PC-9 (cell line): ENCODE measurements around the gene PGM2. TPM values are rescaled to one million over a fixed set of nuclear protein-coding genes. Genes with fewer than 3 reads are reported as not detected.
A peak's percentile ranks its signal among the peaks of the same experiment; 100 is the strongest.

Source experiments
- BruUV-seq: library from RNA; stranded (reverse); fragments of 400-500 nt; replicated peaks from 2 replicates; lab custom pipeline; 2021; lab: Mats Ljungman, UMichigan
- CTCF ChIA-PET: fragments of 300-600 bp; sonication (Branson Sonifier 250); formaldehyde crosslinking; loops from one replicate; lab custom pipeline; 2022; ENCODE audit warnings: antibody characterized with exemption; lab: Charles Lee
- POLR2A ChIA-PET: fragments of 300-600 bp; sonication (Branson Sonifier 250); formaldehyde crosslinking; loops from one replicate; lab custom pipeline; 2022; ENCODE audit warnings: antibody characterized with exemption; ENCODE audit not compliant: unreplicated experiment; lab: Charles Lee
- DNase-seq, 2 experiments: peaks; one replicate each; pipeline versions ENCODE4 v3.0.0 to v3.0.0-alpha.2; 2015 to 2022; ENCODE audit warnings: mixed read lengths in 1 of 2
- H2AFZ ChIP-seq: fragments of 200-600 bp; sonication (generic); 2 replicates; pipeline ENCODE4 v1.8.1; 2017; ENCODE audit warnings: antibody characterized with exemption
- H3F3A ChIP-seq: fragments of 200-600 bp; sonication (generic); 2 replicates; pipeline ENCODE4 v1.8.1; 2017; ENCODE audit warnings: antibody characterized with exemption, mild to moderate bottlenecking, low read depth; ENCODE audit not compliant: insufficient read depth
- H3K27ac ChIP-seq: fragments of 200-600 bp; sonication (generic); 2 replicates; pipeline ENCODE4 v1.6.1; 2016; ENCODE audit warnings: mixed run types
- H3K27me3 ChIP-seq: fragments of 200-600 bp; sonication (generic); 2 replicates; pipeline ENCODE4 v1.6.1; 2016; ENCODE audit warnings: low read depth, mixed run types; ENCODE audit not compliant: insufficient read depth
- H3K36me3 ChIP-seq: fragments of 200-600 bp; sonication (generic); 2 replicates; pipeline ENCODE4 v1.6.1; 2016; ENCODE audit warnings: low read depth, mixed run types
- H3K4me1 ChIP-seq: fragments of 200-600 bp; sonication (generic); replicated peaks from 2 replicates; pipeline ENCODE4 v1.6.1; 2016; ENCODE audit warnings: mixed run types; ENCODE audit not compliant: insufficient read depth
- H3K4me2 ChIP-seq: fragments of 200-600 bp; sonication (generic); 2 replicates; pipeline ENCODE4 v1.6.1; 2017; ENCODE audit warnings: mixed run types
- H3K4me3 ChIP-seq: fragments of 200-600 bp; sonication (generic); 2 replicates; pipeline ENCODE4 v1.6.1; 2016; ENCODE audit warnings: mixed run types
- H3K79me2 ChIP-seq: fragments of 200-600 bp; sonication (generic); 2 replicates; pipeline ENCODE4 v1.6.1; 2017; ENCODE audit warnings: low read depth, mixed run types
- H3K9me2 ChIP-seq: fragments of 200-600 bp; sonication (generic); 2 replicates; pipeline ENCODE4 v1.8.1; 2017; ENCODE audit warnings: mild to moderate bottlenecking; ENCODE audit not compliant: insufficient read depth
- H3K9me3 ChIP-seq: fragments of 200-600 bp; sonication (generic); 2 replicates; pipeline ENCODE4 v1.8.1; 2016; ENCODE audit warnings: low read depth; ENCODE audit not compliant: insufficient read depth
- H4K20me1 ChIP-seq: fragments of 200-600 bp; sonication (generic); 2 replicates; pipeline ENCODE4 v1.8.1; 2017; ENCODE audit not compliant: insufficient read depth
- EZH2 ChIP-seq: fragments of 200-600 bp; sonication (generic); IDR thresholded peaks from 2 replicates; pipeline ENCODE4 v1.8.0; 2017; ENCODE audit warnings: antibody characterized with exemption, low read depth
- intact Hi-C: fragments of 100-400 bp; cut with micrococcal nuclease; formaldehyde crosslinking; loops from one replicate; pipeline ENCODE4 v1.10.0; 2022; ENCODE audit not compliant: unreplicated experiment
- total RNA-seq: library from RNA; stranded (reverse); gene quantifications from 2 replicates; pipeline ENCODE4 v1.2.3, GENCODE V29; 2021
- TF ChIP-seq, protein P1 (sequence below): fragments of 200-600 bp; sonication (generic); conservative IDR thresholded peaks from 2 replicates; pipeline ENCODE4 v1.6.1; 2017; ENCODE audit warnings: mixed run types, antibody characterized with exemption, mild to moderate bottlenecking, moderate library complexity

PGM2 gene
- total RNA-seq, 1 experiment from 2014 or later, result 32.5 TPM

DNA sequence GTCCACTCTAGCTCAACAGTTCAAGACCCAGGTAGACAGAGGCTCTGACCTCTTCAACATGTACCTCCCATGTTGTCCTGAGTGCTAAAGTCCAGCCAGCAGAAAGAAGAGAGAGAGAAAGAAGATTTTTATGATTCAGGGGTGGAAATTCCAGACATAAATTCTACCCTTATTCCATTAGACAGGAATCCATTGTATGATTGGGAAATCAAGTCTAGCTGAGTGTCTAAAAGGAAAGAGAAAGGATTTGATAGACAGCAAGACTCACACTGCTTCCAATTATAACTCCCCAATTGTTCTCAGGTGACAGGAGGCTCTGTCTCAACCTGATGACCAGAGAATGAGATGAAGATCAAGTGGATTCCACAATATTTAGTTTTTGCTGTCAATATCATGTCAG is 27.9 kb upstream of the PGM2 start:
- H4K20me1 ChIP-seq, result no peaks in the 10 kb centered on the region
- ChIA-PET POLR2A (no interaction called here), CTCF (no interaction called here)
- H3K4me2 ChIP-seq, result no peak overlapping the region
- H3K79me2 ChIP-seq, result no peaks in the 10 kb centered on the region
- TF ChIP-seq, protein P1, sequence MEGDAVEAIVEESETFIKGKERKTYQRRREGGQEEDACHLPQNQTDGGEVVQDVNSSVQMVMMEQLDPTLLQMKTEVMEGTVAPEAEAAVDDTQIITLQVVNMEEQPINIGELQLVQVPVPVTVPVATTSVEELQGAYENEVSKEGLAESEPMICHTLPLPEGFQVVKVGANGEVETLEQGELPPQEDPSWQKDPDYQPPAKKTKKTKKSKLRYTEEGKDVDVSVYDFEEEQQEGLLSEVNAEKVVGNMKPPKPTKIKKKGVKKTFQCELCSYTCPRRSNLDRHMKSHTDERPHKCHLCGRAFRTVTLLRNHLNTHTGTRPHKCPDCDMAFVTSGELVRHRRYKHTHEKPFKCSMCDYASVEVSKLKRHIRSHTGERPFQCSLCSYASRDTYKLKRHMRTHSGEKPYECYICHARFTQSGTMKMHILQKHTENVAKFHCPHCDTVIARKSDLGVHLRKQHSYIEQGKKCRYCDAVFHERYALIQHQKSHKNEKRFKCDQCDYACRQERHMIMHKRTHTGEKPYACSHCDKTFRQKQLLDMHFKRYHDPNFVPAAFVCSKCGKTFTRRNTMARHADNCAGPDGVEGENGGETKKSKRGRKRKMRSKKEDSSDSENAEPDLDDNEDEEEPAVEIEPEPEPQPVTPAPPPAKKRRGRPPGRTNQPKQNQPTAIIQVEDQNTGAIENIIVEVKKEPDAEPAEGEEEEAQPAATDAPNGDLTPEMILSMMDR, result no peak
- no peak for TF ChIP-seq EZH2
- H3K27me3 ChIP-seq, result no peaks in the 10 kb centered on the region
- H3K9me2 ChIP-seq, result no peaks in the 10 kb centered on the region
- H2AFZ ChIP-seq, result no peak overlapping the region
- DNase-seq, result no peak
- no peaks in the 10 kb centered on the region for H3K36me3 ChIP-seq
- no TSS peak for BruUV-seq
- H3K4me1 ChIP-seq, result peaks cover 6% of the 10 kb centered on the region; the same call in 1 of the 2 replicates
- no peaks in the 10 kb centered on the region for H3K9me3 ChIP-seq
- no peak overlapping the region for H3K4me3 ChIP-seq
- no peak overlapping the region for H3K27ac ChIP-seq
- intact Hi-C loops, result no loop called here
- H3F3A ChIP-seq, result no peaks in the 10 kb centered on the region

GRCh38 chr4:37799941-37800554 is 26.4 kb upstream of the PGM2 start:
- CTCF ChIA-PET, result interaction anchor here (0.9 kb wide), 1 partner anchor 347 kb away, joined by 3 read pairs; a partner anchor contains a TSS
- no peak overlapping the region for H3K4me3 ChIP-seq
- no peaks in the 10 kb centered on the region for H3F3A ChIP-seq
- H3K9me2 ChIP-seq, result no peaks in the 10 kb centered on the region
- H3K79me2 ChIP-seq, result no peaks in the 10 kb centered on the region
- POLR2A ChIA-PET, result no interaction called here
- no peaks in the 10 kb centered on the region for H3K36me3 ChIP-seq
- H3K27ac ChIP-seq, result no peak overlapping the region
- DNase-seq, result peak in 1 of 2 experiments; percentile 36
- peaks cover 6% of the 10 kb centered on the region; the same call in 1 of the 2 replicates for H3K4me1 ChIP-seq
- H3K9me3 ChIP-seq, result no peaks in the 10 kb centered on the region
- no peak overlapping the region for H3K4me2 ChIP-seq
- intact Hi-C loops, result loop anchor here (5.0 to 10.0 kb wide), 2 partner anchors 368 to 375 kb away; no protein-coding TSS in a partner anchor
- no peaks in the 10 kb centered on the region for H3K27me3 ChIP-seq
- no peaks in the 10 kb centered on the region for H4K20me1 ChIP-seq
- TF ChIP-seq, protein P1, result no peak
- no peak for TF ChIP-seq EZH2
- no peak overlapping the region for H2AFZ ChIP-seq
- no TSS peak for BruUV-seq

- POLR2A ChIA-PET, result interaction anchor here (0.6 to 0.7 kb wide), 2 partner anchors 59 to 277 kb away, joined by 3 to 4 read pairs; no protein-coding TSS in a partner anchor
- Histone ChIP-seq H4K20me1 (no peaks in the 10 kb centered on the region), H3K4me1 (peaks cover 6% of the 10 kb centered on the region; the same call in 1 of the 2 replicates), H3F3A (no peaks in the 10 kb centered on the region), H3K4me2 (peak overlapping the region; percentile 51), H3K9me2 (no peaks in the 10 kb centered on the region), H2AFZ (peak overlapping the region; percentile 61; the same call in 1 of the 2 replicates), H3K79me2 (no peaks in the 10 kb centered on the region), H3K27me3 (no peaks in the 10 kb centered on the region), H3K27ac (no peak overlapping the region), H3K9me3 (no peaks in the 10 kb centered on the region), H3K36me3 (no peaks in the 10 kb centered on the region), H3K4me3 (no peak overlapping the region)
- peak; percentile 63 to 75 for DNase-seq
- no TSS peak for BruUV-seq
- CTCF ChIA-PET, result interaction anchor here (0.5 to 2.2 kb wide), 10 partner anchors 24 to 981 kb away, joined by 3 to 25 read pairs (median 3); partner anchors contain the start of genes PGM2 and TLR10
- intact Hi-C loops, result loop anchor here (1.0 to 10.0 kb wide), 7 partner anchors 89 to 929 kb away; partner anchors contain the start of gene TBC1D1
- TF ChIP-seq, protein P1, result peak; percentile 65
- no peak for TF ChIP-seq EZH2
These were observed 24.3 kb upstream of the PGM2 start for GRCh38 chr4:37802068-37802666.
